ENCODE data around the gene MLF2.
A peak's percentile ranks its signal among the peaks of the same experiment; 100 is the strongest.

Gene MLF2

GRCh38 chr12:6752921-6753771, at the start of gene MLF2:
TSS of gene MLF2 (minus strand) at chr12:6753141. CDS start at chr12:6752334, 807 bp downstream.
- H3K27me3 ChIP-seq (ENCODE audit: low read length), result no peaks in the 10 kb centered on the region
- peak within 1 kb of the TSS; percentile 84 for H3K27ac ChIP-seq (ENCODE audit: low read depth, low read length)
- H3K79me2 ChIP-seq (ENCODE audit: insufficient read depth, low read length), result peaks cover 7% of the 10 kb centered on the region
- peak within 1 kb of the TSS; percentile 71 for H3K4me2 ChIP-seq (ENCODE audit: low read depth, low read length, poor library complexity, severe bottlenecking)
- peak within 1 kb of the TSS; percentile 98 for H3K4me3 ChIP-seq (ENCODE audit: insufficient read depth, low read length, poor library complexity, severe bottlenecking)
- TF ChIP-seq CTCF (IDR thresholded peaks at IDR 0.05; ENCODE audit: insufficient read depth, low read length, poor library complexity, severe bottlenecking) (no peak), EZH2phosphoT487 (conservative IDR thresholded peaks at IDR 0.05; ENCODE audit: low read length) (no peak)
- peak within 1 kb of the TSS; percentile 98 for H3K9ac ChIP-seq (ENCODE audit: low read length)
- no peaks in the 10 kb centered on the region for H3K36me3 ChIP-seq (ENCODE audit: low read length)
- H4K20me1 ChIP-seq (ENCODE audit: low read depth, low read length), result no peaks in the 10 kb centered on the region
- H3F3A ChIP-seq (ENCODE audit: insufficient read depth), result no peaks in the 10 kb centered on the region
- no peaks in the 10 kb centered on the region for H3K9me2 ChIP-seq (replicated peaks; ENCODE audit: insufficient read depth, low read length)
- H3K9me3 ChIP-seq (ENCODE audit: insufficient read depth, low read length), result no peaks in the 10 kb centered on the region
- H2AFZ ChIP-seq (ENCODE audit: low read depth, low read length, severe bottlenecking), result peak within 1 kb of the TSS; percentile 83

GRCh38 chr12:6799147-6799546, 46.2 kb upstream of the MLF2 start:
- Histone ChIP-seq H4K20me1 (ENCODE audit: low read depth, low read length) (no peaks in the 10 kb centered on the region), H3K36me3 (ENCODE audit: low read length) (no peaks in the 10 kb centered on the region), H3K4me3 (ENCODE audit: insufficient read depth, low read length, poor library complexity, severe bottlenecking) (no peak overlapping the region)

DNA sequence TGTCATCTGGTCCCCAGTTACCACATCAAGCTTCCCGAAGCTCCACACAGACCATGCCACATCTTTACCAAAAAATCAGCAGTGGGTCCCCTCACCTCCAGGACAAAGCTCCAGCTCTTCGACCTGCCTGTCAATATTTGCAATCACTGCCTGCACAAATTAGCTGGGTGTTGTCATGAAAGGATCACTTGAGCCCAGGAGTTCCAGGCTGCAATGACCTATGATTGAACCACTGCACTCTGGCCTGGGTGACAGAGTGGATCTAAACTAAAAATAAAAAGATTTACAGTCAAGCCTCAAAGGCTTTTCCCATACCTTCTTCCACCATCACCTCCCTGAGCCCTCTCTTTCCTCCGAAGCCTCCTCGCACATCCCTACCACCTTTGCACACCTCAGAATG, 43.6 kb upstream of the MLF2 start:
- no peaks in the 10 kb centered on the region for H3K9me2 ChIP-seq (replicated peaks; ENCODE audit: insufficient read depth, low read length)
- no peak for TF ChIP-seq EZH2phosphoT487 (conservative IDR thresholded peaks at IDR 0.05; ENCODE audit: low read length)
- no peak for TF ChIP-seq CTCF (IDR thresholded peaks at IDR 0.05; ENCODE audit: insufficient read depth, low read length, poor library complexity, severe bottlenecking)
- H3K4me2 ChIP-seq (ENCODE audit: low read depth, low read length, poor library complexity, severe bottlenecking), result no peak overlapping the region
- H3K9me3 ChIP-seq (ENCODE audit: insufficient read depth, low read length), result no peaks in the 10 kb centered on the region
- no peak overlapping the region for H2AFZ ChIP-seq (ENCODE audit: low read depth, low read length, severe bottlenecking)
- no peak overlapping the region for H3K9ac ChIP-seq (ENCODE audit: low read length)
- no peaks in the 10 kb centered on the region for H3K79me2 ChIP-seq (ENCODE audit: insufficient read depth, low read length)
- H3K27ac ChIP-seq (ENCODE audit: low read depth, low read length), result no peak overlapping the region
- no peak overlapping the region for H3K4me3 ChIP-seq (ENCODE audit: insufficient read depth, low read length, poor library complexity, severe bottlenecking)
- no peaks in the 10 kb centered on the region for H4K20me1 ChIP-seq (ENCODE audit: low read depth, low read length)
- H3K36me3 ChIP-seq (ENCODE audit: low read length), result no peaks in the 10 kb centered on the region
- no peaks in the 10 kb centered on the region for H3F3A ChIP-seq (ENCODE audit: insufficient read depth)
- no peaks in the 10 kb centered on the region for H3K27me3 ChIP-seq (ENCODE audit: low read length)

More at GRCh38 chr12:6799147-6799546, 46.2 kb upstream of the MLF2 start:
- Histone ChIP-seq H3K9me2 (replicated peaks; ENCODE audit: insufficient read depth, low read length) (no peaks in the 10 kb centered on the region), H3K79me2 (ENCODE audit: insufficient read depth, low read length) (no peaks in the 10 kb centered on the region), H3K9me3 (ENCODE audit: insufficient read depth, low read length) (no peaks in the 10 kb centered on the region), H3K27me3 (ENCODE audit: low read length) (no peaks in the 10 kb centered on the region), H3K27ac (ENCODE audit: low read depth, low read length) (no peak overlapping the region), H3K4me2 (ENCODE audit: low read depth, low read length, poor library complexity, severe bottlenecking) (no peak overlapping the region), H2AFZ (ENCODE audit: low read depth, low read length, severe bottlenecking) (no peak overlapping the region), H3F3A (ENCODE audit: insufficient read depth) (no peaks in the 10 kb centered on the region), H3K9ac (ENCODE audit: low read length) (no peak overlapping the region)
- no peak for TF ChIP-seq CTCF (IDR thresholded peaks at IDR 0.05; ENCODE audit: insufficient read depth, low read length, poor library complexity, severe bottlenecking)
- no peak for TF ChIP-seq EZH2phosphoT487 (conservative IDR thresholded peaks at IDR 0.05; ENCODE audit: low read length)
